Pancreas (tissue), 10 donors: ENCODE results near the gene TOP2A. TPM values are rescaled to one million over a fixed set of nuclear protein-coding genes. Genes with fewer than 3 reads are reported as not detected.

ENCODE experiments used
- ATAC-seq, 4 donors: fragments of 200-7000 bp; cut with Tn5 transposase; one replicate each; pipeline versions ENCODE4 v1.8.0 to v1.9.1; 2020; ENCODE audit warnings: mild to moderate bottlenecking in 4 of 4, moderate library complexity in 4 of 4
- DNase-seq, 6 donors: peaks; one replicate each; pipeline ENCODE4 v3.0.0-alpha.2; 2020
- FAIRE-seq: peaks from 2 replicates; lab custom pipeline; 2012; peaks lifted over from hg19 to GRCh38; lab: Jason Lieb, UNC
- H3K27ac ChIP-seq, 4 donors: fragments of 200-600 bp; sonication (generic); 1 replicate in 3 of 4; 2 replicates in 1 of 4; pipeline versions ENCODE4 v1.5.0 to v1.8.0; 2020
- H3K27me3 ChIP-seq, 4 donors: fragments of 200-600 bp; one replicate each; pipeline ENCODE4 v1.8.0; 2021
- H3K36me3 ChIP-seq, 3 donors: fragments of 200-600 bp; sonication (generic) in 1 of 3; one replicate each; pipeline versions ENCODE4 v1.5.0 to v1.8.0; 2020 to 2021
- H3K4me1 ChIP-seq, 3 donors: fragments of 200-600 bp; one replicate each; pipeline ENCODE4 v1.8.0; 2021
- H3K4me3 ChIP-seq, 4 donors: fragments of 200-600 bp; sonication (generic) in 2 of 4; one replicate each; pipeline versions ENCODE4 v1.5.0 to v1.8.0; 2020 to 2021
- H3K9me3 ChIP-seq, 4 donors: fragments of 200-600 bp; one replicate each; pipeline ENCODE4 v1.8.0; 2021
- whole genome bisulfite sequencing, 2 donors: extraction: QIAGEN DNeasy Blood & Tissue Kit; methylation state at CpG; one replicate each; pipeline ENCODE4 v1.1.7; 2013; 5-methylcytosine and 5-hydroxymethylcytosine counted together
- intact Hi-C, 3 donors: fragments of 100-400 bp; cut with DNase I; formaldehyde crosslinking; loops; one replicate each; pipeline versions ENCODE4 v1.11.1 to v1.14.2; 2022
- polyA plus RNA-seq, 2 donors: library from polyadenylated mRNA; stranded (reverse); fragments of 200-250 nt; gene quantifications; one replicate each; pipeline ENCODE4 v1.2.3, GENCODE V29; 2013
- total RNA-seq, 6 donors: library from RNA; stranded (reverse); fragmentation: NEBNext Ultra II Directional in 4 of 6; extraction: Animal tissue kit (Norgen Biotek cat#: 25700) in 4 of 6; gene quantifications; one replicate each; pipeline versions ENCODE4 v1.2.1 to v1.2.4, GENCODE V29; 2021 to 2023
- TF ChIP-seq, protein P1 (sequence below), 4 donors: fragments of 200-600 bp; sonication (generic) in 3 of 4; IDR thresholded peaks; one replicate each; pipeline versions ENCODE4 v1.5.0 to v1.8.0; 2021; ENCODE audit warnings: antibody characterized with exemption in 4 of 4
- donor health status: healthy with polysubstance abuse.
- donor health status: DM: no; HTN: no; CAD: no; lungs with moderate emphysema.
- donor health status: DM: no; HTN: no; CAD: no.
- donor health status: control.
- donor health status: control.
- donor health status: Bipolar disorder and iron deficiency.
- donor health status: DM: yes; HTN: yes; CAD: no.
- donor health status: DM: no; HTN: no; CAD: no.
- donor health status: DM: no; HTN: no; CAD: no.
- donor health status: DM: yes; HTN: yes; CAD: no.

The TOP2A gene
- total and polyA plus RNA-seq, 8 donors, result 0.19 to 4.4 (median 0.65) TPM

DNA sequence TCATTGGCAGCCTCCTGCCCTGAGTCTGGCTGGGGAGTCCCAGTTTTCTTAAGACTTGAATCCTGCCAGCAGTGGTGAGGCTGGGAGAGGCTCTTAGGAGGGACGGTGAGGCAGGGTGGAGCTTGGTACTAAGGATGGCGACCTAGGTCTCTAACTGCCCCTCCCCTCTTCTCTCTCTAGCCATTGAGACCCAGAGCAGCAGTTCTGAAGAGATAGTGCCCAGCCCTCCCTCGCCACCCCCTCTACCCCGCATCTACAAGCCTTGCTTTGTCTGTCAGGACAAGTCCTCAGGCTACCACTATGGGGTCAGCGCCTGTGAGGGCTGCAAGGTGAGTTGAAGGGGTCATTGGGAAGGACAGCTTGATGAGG is 69.6 kb downstream of the TOP2A start:
- no peak for FAIRE-seq
- ATAC-seq, result no peak
- H3K27me3 ChIP-seq, result no peaks in the 10 kb centered on the region
- DNase-seq, result peak in 2 of 6 donors; percentile 33 to 43
- H3K9me3 ChIP-seq, result no peaks in the 10 kb centered on the region
- TF ChIP-seq, protein P1, sequence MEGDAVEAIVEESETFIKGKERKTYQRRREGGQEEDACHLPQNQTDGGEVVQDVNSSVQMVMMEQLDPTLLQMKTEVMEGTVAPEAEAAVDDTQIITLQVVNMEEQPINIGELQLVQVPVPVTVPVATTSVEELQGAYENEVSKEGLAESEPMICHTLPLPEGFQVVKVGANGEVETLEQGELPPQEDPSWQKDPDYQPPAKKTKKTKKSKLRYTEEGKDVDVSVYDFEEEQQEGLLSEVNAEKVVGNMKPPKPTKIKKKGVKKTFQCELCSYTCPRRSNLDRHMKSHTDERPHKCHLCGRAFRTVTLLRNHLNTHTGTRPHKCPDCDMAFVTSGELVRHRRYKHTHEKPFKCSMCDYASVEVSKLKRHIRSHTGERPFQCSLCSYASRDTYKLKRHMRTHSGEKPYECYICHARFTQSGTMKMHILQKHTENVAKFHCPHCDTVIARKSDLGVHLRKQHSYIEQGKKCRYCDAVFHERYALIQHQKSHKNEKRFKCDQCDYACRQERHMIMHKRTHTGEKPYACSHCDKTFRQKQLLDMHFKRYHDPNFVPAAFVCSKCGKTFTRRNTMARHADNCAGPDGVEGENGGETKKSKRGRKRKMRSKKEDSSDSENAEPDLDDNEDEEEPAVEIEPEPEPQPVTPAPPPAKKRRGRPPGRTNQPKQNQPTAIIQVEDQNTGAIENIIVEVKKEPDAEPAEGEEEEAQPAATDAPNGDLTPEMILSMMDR (IDR thresholded peaks at IDR 0.05), result no peak
- peaks cover 22 to 53% (median 22%) of the 10 kb centered on the region in 3 donors for H3K4me1 ChIP-seq
- peaks cover 0 to 10% (median 9%) of the 10 kb centered on the region in 3 donors for H3K36me3 ChIP-seq
- 75 to 78% methylated on average over 5 of the region's 5 CpGs for WGBS, 2 donors
- intact Hi-C loops, result loop anchor here in 1 of 3 donors (5.0 kb wide), 1 partner anchor 36 kb away; no protein-coding TSS in a partner anchor
- no peak overlapping the region for H3K4me3 ChIP-seq
- peak overlapping the region in 2 of 4 donors; percentile 4 to 28 for H3K27ac ChIP-seq

- Histone ChIP-seq H3K27me3 (no peaks in the 10 kb centered on the region), H3K4me1 (peaks cover 22 to 56% (median 22%) of the 10 kb centered on the region in 3 donors), H3K4me3 (no peak overlapping the region), H3K36me3 (peaks cover 0 to 9% (median 8%) of the 10 kb centered on the region in 3 donors), H3K9me3 (no peaks in the 10 kb centered on the region), H3K27ac (peak overlapping the region in 2 of 4 donors; percentile 4 to 28)
- WGBS, 2 donors, result 65 to 69% methylated on average over 6 to 9 of the region's 9 CpGs
- FAIRE-seq (no peak), ATAC-seq (no peak), DNase-seq (peak in 1 of 6 donors; percentile 37)
- intact Hi-C loops, result loop anchor here in 1 of 3 donors (5.0 kb wide), 1 partner anchor 35 kb away; no protein-coding TSS in a partner anchor
- TF ChIP-seq, protein P1 (IDR thresholded peaks at IDR 0.05), result no peak
Observed at GRCh38 chr17:40347319-40348135, 70.2 kb downstream of the TOP2A start.

DNA sequence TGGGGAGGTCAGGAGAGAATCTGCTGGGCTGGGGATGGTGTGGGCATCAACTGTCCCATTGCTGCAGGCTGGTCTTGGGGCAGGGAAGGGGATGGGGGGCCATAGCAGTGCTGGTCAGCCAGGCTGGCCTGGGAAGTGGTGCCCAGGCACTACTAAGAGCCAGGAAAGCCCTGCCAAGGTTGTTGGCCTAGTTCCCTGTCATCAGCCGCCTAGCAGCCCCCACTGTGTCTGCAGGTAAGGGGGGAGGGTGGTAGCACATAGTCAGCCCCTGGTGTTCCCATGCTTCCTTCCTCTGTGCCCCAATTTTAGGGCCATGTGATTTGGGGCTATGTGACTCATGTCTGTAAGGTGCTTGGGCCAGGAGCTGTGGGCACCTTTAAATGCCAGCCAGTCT is 70.9 kb downstream of the TOP2A start:
- no peak for ATAC-seq
- Histone ChIP-seq H3K27ac (no peak overlapping the region), H3K9me3 (no peaks in the 10 kb centered on the region), H3K4me1 (peaks cover 22 to 56% (median 22%) of the 10 kb centered on the region in 3 donors), H3K27me3 (no peaks in the 10 kb centered on the region), H3K4me3 (no peak overlapping the region), H3K36me3 (peaks cover 0 to 2% (median under 1%) of the 10 kb centered on the region in 3 donors)
- WGBS, 2 donors, result 13 to 14% methylated on average over 1 of the region's 1 CpG
- DNase-seq, result peak in 2 of 6 donors; percentile 34 to 44
- intact Hi-C loops, result loop anchor here in 1 of 3 donors (5.0 kb wide), 1 partner anchor 34 kb away; no protein-coding TSS in a partner anchor
- TF ChIP-seq, protein P1 (IDR thresholded peaks at IDR 0.05), result no peak
- no peak for FAIRE-seq

DNA sequence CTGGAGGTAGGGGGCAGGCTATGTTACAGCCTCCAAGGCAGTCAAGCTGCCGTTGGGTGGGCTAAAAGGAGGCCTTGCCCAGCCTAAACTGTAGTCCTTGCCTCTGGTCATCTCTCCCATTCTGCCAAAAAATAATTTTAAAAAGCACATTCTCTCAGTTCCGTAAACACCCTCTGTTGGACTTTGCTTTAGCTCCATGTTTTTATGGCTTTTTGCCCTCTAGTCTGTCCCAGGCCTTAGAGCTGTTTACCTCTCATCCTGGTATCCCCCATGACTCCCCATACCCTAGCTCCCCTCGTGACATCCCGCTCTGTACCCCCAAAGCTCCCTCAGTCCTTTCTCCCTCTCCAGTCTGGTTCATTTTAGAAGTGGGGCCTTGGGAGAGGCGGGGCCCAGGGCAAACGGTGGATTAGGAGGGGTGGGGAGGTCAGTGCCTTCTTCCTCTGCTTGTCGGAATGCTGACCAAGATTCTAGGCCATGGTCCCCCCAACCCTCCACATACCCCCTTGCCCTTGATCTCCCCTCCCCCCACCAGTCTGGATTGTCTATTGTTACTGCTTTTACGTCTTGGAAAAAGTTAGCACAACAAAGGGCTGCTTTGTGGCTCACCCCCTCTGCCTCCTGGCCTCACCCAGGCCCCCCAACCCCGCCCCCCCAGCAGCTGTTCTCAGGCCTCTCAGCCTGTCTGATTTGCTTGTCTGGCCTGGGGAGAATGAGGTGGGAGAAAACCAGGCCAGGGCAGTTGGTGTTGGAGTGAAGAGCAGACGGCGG is 71.5 kb downstream of the TOP2A start:
- DNase-seq, result peak in 1 of 6 donors; percentile 24
- TF ChIP-seq, protein P1 (IDR thresholded peaks at IDR 0.05), result no peak
- Histone ChIP-seq H3K36me3 (no peaks in the 10 kb centered on the region), H3K9me3 (no peaks in the 10 kb centered on the region), H3K27me3 (no peaks in the 10 kb centered on the region), H3K4me3 (peak overlapping the region in 2 of 4 donors; percentile 41 to 73), H3K4me1 (peaks cover 22 to 56% (median 22%) of the 10 kb centered on the region in 3 donors), H3K27ac (peak overlapping the region in 3 of 4 donors; percentile 58 to 82 (median 78))
- ATAC-seq, result no peak
- FAIRE-seq, result no peak
- intact Hi-C loops, result loop anchor here in 1 of 3 donors (5.0 kb wide), 1 partner anchor 34 kb away; no protein-coding TSS in a partner anchor
- WGBS, 2 donors, result 39 to 42% methylated on average over 11 of the region's 11 CpGs
